CD14-positive monocyte (primary cell): ENCODE results near the gene SS18. TPM values are rescaled to one million over a fixed set of nuclear protein-coding genes. Genes with fewer than 3 reads are reported as not detected.

Experiments
- DNase-seq, 3 donors: peaks; one replicate each; pipeline ENCODE4 v3.0.0-alpha.2; 2011 to 2022
- H2AFZ ChIP-seq: 2 replicates; pipeline ENCODE4 v1.6.0; 2012; ENCODE audit warnings: mild to moderate bottlenecking, low read depth, low read length, inconsistent platforms; ENCODE audit not compliant: insufficient read depth, poor library complexity, severe bottlenecking
- H3K27ac ChIP-seq, 2 donors: 1 replicate in 1 of 2; 2 replicates in 1 of 2; pipeline ENCODE4 v1.5.1; 2012 to 2013; ENCODE audit warnings: low read length in 2 of 2, control low read depth in 1 of 2, inconsistent platforms in 1 of 2, low read depth in 1 of 2, mild to moderate bottlenecking in 1 of 2
- H3K27me3 ChIP-seq, 2 donors: one replicate each; pipeline versions ENCODE4 v1.6.0 to v1.6.1; 2011 to 2013; ENCODE audit warnings: low read length in 2 of 2; ENCODE audit not compliant: control insufficient read depth in 2 of 2, insufficient read depth in 2 of 2
- H3K36me3 ChIP-seq, 2 donors: replicated peaks in 1 of 2; 1 replicate in 1 of 2; 2 replicates in 1 of 2; pipeline versions ENCODE4 v1.5.1 to v1.6.1; 2012 to 2013; ENCODE audit warnings: low read length in 2 of 2, control low read depth in 1 of 2, inconsistent platforms in 1 of 2, mild to moderate bottlenecking in 1 of 2; ENCODE audit not compliant: insufficient read depth in 2 of 2, control insufficient read depth in 1 of 2
- H3K4me1 ChIP-seq, 2 donors: 1 replicate in 1 of 2; 2 replicates in 1 of 2; pipeline versions ENCODE4 v1.5.1 to v1.6.1; 2012 to 2013; ENCODE audit warnings: low read length in 2 of 2, control low read depth in 1 of 2, inconsistent platforms in 1 of 2, mild to moderate bottlenecking in 1 of 2, moderate library complexity in 1 of 2; ENCODE audit not compliant: insufficient read depth in 2 of 2, control insufficient read depth in 1 of 2
- H3K4me2 ChIP-seq: replicated peaks from 2 replicates; pipeline ENCODE3; 2012; ENCODE audit warnings: low read length, moderate library complexity, mild to moderate bottlenecking; ENCODE audit not compliant: poor library complexity, severe bottlenecking; ENCODE audit errors: extremely low read depth
- H3K4me3 ChIP-seq, 3 experiments: fragments of 200-600 bp in 1 of 3; sonication (generic) in 1 of 3; replicated peaks in 1 of 3; 1 replicate in 2 of 3; 2 replicates in 1 of 3; pipeline ENCODE4 v1.5.1; 2011 to 2013; ENCODE audit warnings: low read length in 3 of 3, mild to moderate bottlenecking in 3 of 3, control low read depth in 2 of 3, low read depth in 2 of 3, inconsistent platforms in 1 of 3, moderate library complexity in 1 of 3
- H3K79me2 ChIP-seq: 2 replicates; pipeline ENCODE4 v1.6.0; 2012; ENCODE audit warnings: mild to moderate bottlenecking, control low read depth, inconsistent platforms, low read length, moderate library complexity; ENCODE audit not compliant: insufficient read depth
- H3K9ac ChIP-seq: 2 replicates; pipeline ENCODE4 v1.6.0; 2017; ENCODE audit warnings: low read length, mild to moderate bottlenecking; ENCODE audit not compliant: insufficient read depth, poor library complexity, severe bottlenecking
- H3K9me3 ChIP-seq, 2 donors: replicated peaks in 1 of 2; 1 replicate in 1 of 2; 2 replicates in 1 of 2; pipeline versions ENCODE4 v1.5.1 to v1.6.1; 2012 to 2013; ENCODE audit warnings: low read length in 2 of 2, control low read depth in 1 of 2; ENCODE audit not compliant: control insufficient read depth in 1 of 2, insufficient read depth in 1 of 2
- H4K20me1 ChIP-seq: 2 replicates; pipeline ENCODE4 v1.6.0; 2012; ENCODE audit warnings: mild to moderate bottlenecking, low read length, control low read depth, moderate library complexity; ENCODE audit not compliant: insufficient read depth
- H3K27ac Mint-ChIP-seq, 7 donors: one replicate each; pipeline ENCODE4 v1.8.0; 2020; ENCODE audit warnings: mild to moderate bottlenecking in 7 of 7, mixed read lengths in 7 of 7, moderate library complexity in 6 of 7, inconsistent platforms in 2 of 7
- H3K27me3 Mint-ChIP-seq, 3 donors: one replicate each; pipeline ENCODE4 v1.8.0; 2021 to 2022; ENCODE audit warnings: low read depth in 3 of 3, mild to moderate bottlenecking in 3 of 3, mixed read lengths in 3 of 3, moderate library complexity in 3 of 3, inconsistent platforms in 1 of 3
- H3K36me3 Mint-ChIP-seq, 2 donors: one replicate each; pipeline ENCODE4 v1.8.0; 2020; ENCODE audit warnings: mixed read lengths in 2 of 2, inconsistent platforms in 1 of 2, mild to moderate bottlenecking in 1 of 2
- H3K4me1 Mint-ChIP-seq: one replicate; pipeline ENCODE4 v1.8.0; 2020; ENCODE audit warnings: mild to moderate bottlenecking, mixed read lengths
- H3K4me3 Mint-ChIP-seq, 2 donors: one replicate each; pipeline ENCODE4 v1.8.0; 2020; ENCODE audit warnings: mild to moderate bottlenecking in 2 of 2, mixed read lengths in 2 of 2, moderate library complexity in 1 of 2
- H3K9me3 Mint-ChIP-seq, 7 donors: one replicate each; pipeline ENCODE4 v1.8.0; 2020 to 2022; ENCODE audit warnings: mixed read lengths in 7 of 7, mild to moderate bottlenecking in 6 of 7, moderate library complexity in 6 of 7, inconsistent platforms in 2 of 7
- CTCF ChIP-seq: fragments of 200-600 bp; IDR thresholded peaks from one replicate; pipeline ENCODE4 v1.8.0; 2022; ENCODE audit warnings: antibody characterized with exemption, mild to moderate bottlenecking
- WGBS: methylation state at CpG from one replicate; pipeline ENCODE4 v1.1.5; 2013; ENCODE audit warnings: missing lambda C conversion rate; ENCODE audit not compliant: insufficient coverage; 5-methylcytosine and 5-hydroxymethylcytosine counted together
- intact Hi-C, 2 donors: fragments of 100-400 bp; cut with micrococcal nuclease; formaldehyde crosslinking; loops; one replicate each; pipeline versions ENCODE4 v1.15.0 to v1.15.1; 2023
- polyA plus RNA-seq, 3 donors: library from polyadenylated mRNA; depleted of rRNA in 1 of 3; unstranded in 2 of 3; stranded (reverse) in 1 of 3; fragments of 300-500 nt in 2 of 3; fragments of >200 nt in 1 of 3; fragmentation: Illumina TruSeq in 2 of 3; gene quantifications; 1 replicate in 2 of 3; 2 replicates in 1 of 3; pipeline ENCODE4 v1.2.3, GENCODE V29; 2012 to 2021

Gene SS18
- polyA plus RNA-seq, 3 donors = 23.0 to 50.5 (median 36.3) TPM

- no CpG with 5 or more reads among the region's 1 CpG for WGBS
- intact Hi-C loops = no loop called here
- peak overlapping the region in 1 of 7 donors; percentile 33 for H3K27ac Mint-ChIP-seq
These were observed 50.3 kb downstream of the SS18 start for GRCh38 chr18:26040051-26040656.

GRCh38 chr18:26039203-26039602 lies 51.2 kb downstream of the SS18 start:
- Histone ChIP-seq H3K4me1 (no peaks in the 10 kb centered on the region), H3K4me3 (no peak overlapping the region), H4K20me1 (peaks cover 9% of the 10 kb centered on the region), H3K4me2 (no peak overlapping the region), H3K27me3 (no peaks in the 10 kb centered on the region), H3K9ac (no peak overlapping the region), H3K79me2 (no peaks in the 10 kb centered on the region), H3K27ac (no peak overlapping the region), H2AFZ (no peak overlapping the region), H3K36me3 (peaks cover 41 to 69% of the 10 kb centered on the region in 2 donors), H3K9me3 (no peaks in the 10 kb centered on the region)
- WGBS = no CpG with 5 or more reads among the region's 1 CpG
- DNase-seq = no peak
- Mint-ChIP-seq H3K9me3 (no peaks in the 10 kb centered on the region), H3K36me3 (peaks cover 38 to 55% of the 10 kb centered on the region in 2 donors), H3K27ac (no peak overlapping the region), H3K4me3 (no peak overlapping the region), H3K27me3 (no peaks in the 10 kb centered on the region), H3K4me1 (no peaks in the 10 kb centered on the region)
- intact Hi-C loops = no loop called here
- no peak for TF ChIP-seq CTCF

More at GRCh38 chr18:26040051-26040656, 50.3 kb downstream of the SS18 start:
- peaks cover 35 to 53% of the 10 kb centered on the region in 2 donors for H3K36me3 Mint-ChIP-seq
- no peak overlapping the region for H3K4me3 ChIP-seq
- no peaks in the 10 kb centered on the region for H3K9me3 ChIP-seq
- H3K36me3 ChIP-seq = peaks cover 32 to 66% of the 10 kb centered on the region in 2 donors
- H3K27me3 Mint-ChIP-seq = no peaks in the 10 kb centered on the region
- peaks cover 0 to under 1% (median 0%) of the 10 kb centered on the region in 7 donors for H3K9me3 Mint-ChIP-seq
- DNase-seq = no peak
- H3K4me3 Mint-ChIP-seq = no peak overlapping the region
- H3K4me2 ChIP-seq = no peak overlapping the region
- no peaks in the 10 kb centered on the region for H3K27me3 ChIP-seq
- H2AFZ ChIP-seq = no peak overlapping the region
- no peaks in the 10 kb centered on the region for H3K79me2 ChIP-seq
- peaks cover 14% of the 10 kb centered on the region for H4K20me1 ChIP-seq
- H3K4me1 ChIP-seq = no peaks in the 10 kb centered on the region
- no peak for TF ChIP-seq CTCF
- no peak overlapping the region for H3K9ac ChIP-seq
- H3K27ac ChIP-seq = peak overlapping the region in 1 of 2 donors; percentile 27
- H3K4me1 Mint-ChIP-seq = no peaks in the 10 kb centered on the region
